KOPT-K1 (cell line): ENCODE measurements around the gene MYCBPAP.
A peak's percentile ranks its signal among the peaks of the same experiment; 100 is the strongest.

Experiments used
- H3K27ac ChIP-seq: fragments of 200-600 bp; sonication (generic); 2 replicates; pipeline ENCODE4 v1.5.1; 2016; ENCODE audit warnings: antibody characterized with exemption, mild to moderate bottlenecking, low read depth, low read length; ENCODE audit not compliant: poor library complexity, severe bottlenecking
- H3K36me3 ChIP-seq: fragments of 200-600 bp; sonication (generic); 2 replicates; pipeline ENCODE4 v1.5.1; 2017; ENCODE audit warnings: antibody characterized with exemption, mild to moderate bottlenecking, low read length, moderate library complexity; ENCODE audit not compliant: insufficient read depth
- H3K9me3 ChIP-seq: fragments of 200-600 bp; sonication (generic); 2 replicates; pipeline ENCODE4 v1.5.1; 2017; ENCODE audit warnings: antibody characterized with exemption, low read length, mild to moderate bottlenecking; ENCODE audit not compliant: insufficient read depth, poor library complexity, severe bottlenecking

Gene MYCBPAP

DNA sequence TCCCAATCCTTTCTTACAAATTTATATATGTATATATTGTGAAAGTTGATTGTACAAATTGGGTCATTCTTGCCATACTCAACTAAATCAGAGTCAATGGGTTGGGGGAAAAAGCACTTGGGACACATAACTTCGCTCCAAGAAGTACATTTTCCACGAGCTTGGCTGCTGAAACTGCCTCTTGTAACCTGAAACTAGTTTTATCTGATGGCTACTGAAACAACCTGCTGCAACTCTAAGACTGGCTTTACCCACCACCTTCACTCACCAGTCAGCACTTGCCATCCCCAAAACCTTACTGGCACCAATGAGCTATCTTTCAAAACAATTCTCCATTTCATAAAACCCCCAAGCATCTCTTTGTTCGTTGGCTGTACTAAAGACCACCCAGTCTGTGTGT lies 14.5 kb upstream of the MYCBPAP start:
- H3K27ac ChIP-seq = no peak overlapping the region
- H3K9me3 ChIP-seq = no peaks in the 10 kb centered on the region
- H3K36me3 ChIP-seq = no peaks in the 10 kb centered on the region

DNA sequence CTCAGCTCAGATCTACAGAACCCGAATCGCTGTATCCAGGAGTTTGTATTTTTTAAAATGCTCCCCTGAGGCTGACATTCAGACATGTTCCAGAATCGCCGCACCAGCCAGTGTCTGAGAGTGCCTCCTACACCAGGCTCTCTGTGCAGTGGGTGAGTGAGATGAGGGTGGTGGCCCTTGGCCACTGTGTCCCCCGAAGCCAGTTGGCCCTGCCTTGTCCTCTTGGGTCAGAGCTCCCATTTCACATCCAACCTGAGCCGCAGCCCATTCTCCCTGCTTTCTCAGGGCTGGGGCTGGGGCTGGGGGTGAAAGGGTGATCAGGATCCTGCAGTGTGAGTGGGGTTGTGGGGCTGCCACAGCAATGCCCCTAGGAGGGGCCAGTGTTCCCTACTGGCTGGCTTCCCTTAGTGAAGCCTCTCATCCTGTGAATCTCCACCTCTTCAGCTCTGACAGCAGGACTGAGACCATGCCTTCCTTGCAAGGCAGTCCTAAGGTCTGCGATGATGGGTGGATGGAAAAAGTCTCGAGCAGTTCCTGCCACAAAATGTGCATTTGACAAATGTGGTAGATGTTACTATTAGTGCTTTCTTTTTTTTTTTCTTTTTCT lies 12.9 kb upstream of the MYCBPAP start:
- no peaks in the 10 kb centered on the region for H3K36me3 ChIP-seq
- no peak overlapping the region for H3K27ac ChIP-seq
- no peaks in the 10 kb centered on the region for H3K9me3 ChIP-seq

- Histone ChIP-seq H3K27ac (no peak overlapping the region), H3K36me3 (no peaks in the 10 kb centered on the region), H3K9me3 (no peaks in the 10 kb centered on the region)
These were observed 12.3 kb upstream of the MYCBPAP start for GRCh38 chr17:50495918-50496317.

DNA sequence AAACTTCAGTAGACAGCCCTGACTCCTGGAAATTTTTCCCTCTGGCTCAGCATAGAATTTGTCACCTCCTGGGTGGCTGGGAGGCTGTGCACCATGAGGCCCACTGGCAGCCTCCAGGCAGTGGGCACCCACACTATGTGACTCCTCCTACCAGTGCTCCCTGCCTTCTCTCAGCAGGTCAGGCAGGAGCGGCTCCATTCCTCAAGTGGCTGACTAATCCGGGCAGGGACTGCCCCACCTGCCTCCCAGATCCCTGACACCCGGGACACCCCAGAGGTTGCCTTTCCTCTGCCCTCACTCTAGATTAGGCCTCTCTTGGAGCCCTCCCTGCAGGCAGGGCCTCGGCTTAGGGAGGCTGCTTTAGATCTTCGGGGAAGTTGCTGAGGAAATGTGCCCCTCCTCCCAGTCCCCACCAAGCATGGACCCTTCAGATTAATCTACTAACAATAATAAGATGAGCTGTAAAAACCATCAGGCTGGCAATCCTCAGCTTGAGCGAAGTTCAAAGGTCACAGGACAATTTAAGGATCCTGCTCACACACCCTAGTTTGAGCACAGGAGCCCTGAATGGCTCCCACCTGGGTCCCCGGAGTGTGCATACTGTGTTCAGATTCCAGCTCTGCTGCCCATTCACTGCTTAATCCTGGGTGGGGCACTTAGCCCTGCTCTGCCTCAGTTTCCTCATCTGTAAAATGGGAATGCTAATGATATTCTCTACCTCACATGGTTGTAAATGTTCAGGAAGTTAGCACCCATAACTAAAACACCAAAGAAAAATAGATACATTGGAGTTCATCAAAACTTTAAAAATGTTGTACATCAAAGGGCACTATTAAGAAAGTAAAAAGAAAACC lies 10.0 kb upstream of the MYCBPAP start:
- H3K9me3 ChIP-seq = no peaks in the 10 kb centered on the region
- H3K27ac ChIP-seq = no peak overlapping the region
- H3K36me3 ChIP-seq = no peaks in the 10 kb centered on the region

- Histone ChIP-seq H3K36me3 (no peaks in the 10 kb centered on the region), H3K9me3 (no peaks in the 10 kb centered on the region), H3K27ac (no peak overlapping the region)
These were observed 9.0 kb upstream of the MYCBPAP start for GRCh38 chr17:50499270-50499669.

- no peaks in the 10 kb centered on the region for H3K36me3 ChIP-seq
- no peaks in the 10 kb centered on the region for H3K9me3 ChIP-seq
- no peak overlapping the region for H3K27ac ChIP-seq
These were observed 8.5 kb upstream of the MYCBPAP start for GRCh38 chr17:50499721-50500120.

DNA sequence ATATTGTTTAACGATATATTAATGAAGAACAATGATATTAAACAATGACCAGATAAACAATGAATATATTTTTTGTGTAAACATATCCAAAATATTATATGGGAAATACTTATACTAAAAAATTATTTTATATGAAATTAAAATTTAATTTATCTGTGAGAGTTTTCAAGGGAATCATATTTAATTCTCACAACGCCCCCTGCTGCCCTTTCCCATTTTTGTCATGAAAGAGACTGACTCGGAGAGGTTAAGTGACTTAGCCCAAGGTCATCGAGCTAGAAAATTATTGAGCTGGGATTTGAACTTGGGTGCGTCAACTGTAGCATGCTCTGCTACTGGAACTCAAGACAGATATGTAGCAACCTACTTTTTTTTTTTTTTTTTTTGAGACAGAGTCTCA lies 7.2 kb upstream of the MYCBPAP start:
- no peak overlapping the region for H3K27ac ChIP-seq
- H3K9me3 ChIP-seq = no peaks in the 10 kb centered on the region
- no peaks in the 10 kb centered on the region for H3K36me3 ChIP-seq

DNA sequence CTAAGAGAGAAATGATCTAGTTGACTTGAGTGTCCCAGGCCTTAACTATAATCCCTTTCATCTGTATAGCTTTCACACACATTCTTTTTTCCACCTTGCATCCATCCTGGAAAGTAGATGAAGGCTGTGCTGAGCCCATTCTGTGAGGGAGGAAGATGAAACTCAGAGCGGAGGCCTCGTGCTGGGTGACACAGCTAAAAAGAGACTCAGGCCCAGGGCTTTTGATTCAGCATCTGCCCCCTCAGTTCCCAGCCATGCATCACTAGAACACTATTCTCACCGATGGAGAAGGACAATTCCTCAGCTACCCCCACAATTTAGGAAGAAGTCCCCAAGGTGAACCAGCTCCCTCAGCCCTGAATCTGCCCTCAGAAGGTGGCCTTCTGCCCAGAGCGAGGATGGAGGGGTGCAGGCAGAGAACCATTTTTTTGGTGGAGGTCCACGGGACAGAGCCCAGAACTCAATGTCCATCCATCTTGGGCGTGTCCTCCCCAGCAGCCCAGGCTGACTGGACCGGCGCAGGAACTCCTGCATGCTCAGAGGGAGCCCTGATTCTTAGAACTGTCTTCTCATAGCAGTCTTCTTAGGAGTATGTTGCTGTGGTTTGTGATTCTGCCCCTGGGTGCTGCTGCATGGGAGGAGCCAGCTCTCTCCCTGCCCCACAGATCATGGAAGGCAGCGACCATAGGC lies 5.8 kb upstream of the MYCBPAP start:
- H3K27ac ChIP-seq = no peak overlapping the region

DNA sequence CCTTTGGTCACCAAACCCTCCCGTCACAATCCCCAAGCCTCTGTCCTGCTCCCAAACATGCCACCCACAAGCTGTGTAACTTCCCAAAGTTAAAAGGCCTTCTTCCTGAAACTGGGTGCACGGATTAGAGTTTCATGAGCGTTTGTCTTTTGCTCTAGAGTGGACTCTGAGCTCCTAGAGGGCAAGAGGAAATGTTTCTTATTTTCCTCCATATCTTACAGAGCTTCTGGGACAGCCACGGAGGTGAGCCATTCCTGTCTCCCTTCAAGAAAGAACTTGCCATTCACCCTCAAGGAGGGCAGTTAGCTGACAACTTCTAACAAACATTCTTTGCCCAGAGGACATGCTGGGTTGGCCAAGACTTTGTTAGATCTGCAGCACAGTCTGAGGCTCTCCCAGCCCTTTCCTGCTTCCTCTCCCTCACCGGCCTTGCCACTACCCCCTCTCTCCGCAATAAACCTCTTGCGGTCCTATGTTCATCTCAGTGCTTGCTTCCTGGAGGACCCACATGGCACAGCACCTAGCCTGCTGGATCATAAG lies 2.6 kb upstream of the MYCBPAP start:
- Histone ChIP-seq H3K27ac (no peak overlapping the region), H3K36me3 (no peaks in the 10 kb centered on the region), H3K9me3 (no peaks in the 10 kb centered on the region)

More for the DNA sequence above, 5.8 kb upstream of the MYCBPAP start:
- Histone ChIP-seq H3K9me3 (no peaks in the 10 kb centered on the region), H3K36me3 (no peaks in the 10 kb centered on the region)

- Histone ChIP-seq H3K36me3 (no peaks in the 10 kb centered on the region), H3K9me3 (no peaks in the 10 kb centered on the region), H3K27ac (no peak overlapping the region)
These were observed 1.9 kb upstream of the MYCBPAP start for GRCh38 chr17:50506298-50506697.

- Histone ChIP-seq H3K9me3 (no peaks in the 10 kb centered on the region), H3K36me3 (no peaks in the 10 kb centered on the region), H3K27ac (peak overlapping the region; percentile 74)
These were observed 578 bp downstream of the MYCBPAP start for GRCh38 chr17:50508573-50509460.

GRCh38 chr17:50511058-50511457 lies 2.8 kb downstream of the MYCBPAP start:
- no peak overlapping the region for H3K27ac ChIP-seq
- no peaks in the 10 kb centered on the region for H3K36me3 ChIP-seq
- H3K9me3 ChIP-seq = no peaks in the 10 kb centered on the region

DNA sequence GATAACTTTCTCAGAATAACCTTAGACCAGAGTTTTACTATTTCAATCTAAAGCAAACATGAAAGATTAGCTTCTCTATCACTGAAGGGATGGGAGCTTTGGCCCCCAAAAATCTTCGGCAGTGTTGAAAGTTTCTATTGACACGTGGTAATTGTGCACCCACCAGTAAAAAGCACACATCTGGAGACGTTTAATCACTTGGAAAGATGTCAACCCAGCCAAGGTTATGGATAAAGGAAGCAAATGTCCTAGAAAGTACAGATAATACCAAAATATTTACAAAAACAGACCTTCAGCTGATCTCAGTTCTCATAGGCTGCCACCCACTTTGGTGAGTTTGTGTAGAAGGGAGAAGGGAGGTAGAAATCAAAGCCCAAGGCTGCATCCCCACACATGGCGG lies 5.3 kb downstream of the MYCBPAP start:
- Histone ChIP-seq H3K27ac (no peak overlapping the region), H3K36me3 (no peaks in the 10 kb centered on the region), H3K9me3 (no peaks in the 10 kb centered on the region)

- Histone ChIP-seq H3K9me3 (no peaks in the 10 kb centered on the region), H3K27ac (no peak overlapping the region), H3K36me3 (no peaks in the 10 kb centered on the region)
These were observed 6.1 kb downstream of the MYCBPAP start for GRCh38 chr17:50514388-50514787.
